GM18870 (cell line): ENCODE results near the gene ARRDC5.
"Not testable (repeated sequence)": the region's sequence is repeated elsewhere in the genome, so short reads cannot be mapped to it uniquely, and the experiment has no call there.

Experiments used
- ATAC-seq: cut with Tn5 transposase; IDR thresholded peaks from one replicate; pipeline ENCODE4 v1.9.1; 2021; ENCODE audit warnings: moderate library complexity; ENCODE audit not compliant: unreplicated experiment

Gene ARRDC5

GRCh38 chr19:4902796-4903195 lies at the start of gene ARRDC5:
TSS of gene ARRDC5 (minus strand) at chr19:4902896. CDS start at chr19:4902825, 71 bp downstream.
- no peak for ATAC-seq

DNA sequence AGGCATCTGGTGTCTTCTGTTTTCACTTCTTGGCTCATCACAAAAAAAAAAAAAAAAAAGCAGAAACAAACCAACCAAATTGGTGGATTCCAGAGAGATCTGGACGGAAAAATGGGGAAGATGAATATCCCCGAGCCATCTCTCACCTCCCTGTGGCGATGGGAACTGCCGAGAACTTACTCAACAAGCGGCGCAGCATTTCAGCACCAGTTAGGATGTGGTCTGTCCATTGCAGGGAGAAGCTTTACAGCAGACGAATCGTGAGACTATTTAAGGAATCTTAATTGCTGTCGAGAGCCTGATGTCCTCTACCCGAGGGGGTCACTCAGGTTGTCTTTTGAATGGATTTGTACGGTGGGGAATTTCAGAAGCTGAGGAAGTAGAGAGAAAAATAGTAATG lies 49.0 kb upstream of the ARRDC5 start:
- ATAC-seq, result no peak

DNA sequence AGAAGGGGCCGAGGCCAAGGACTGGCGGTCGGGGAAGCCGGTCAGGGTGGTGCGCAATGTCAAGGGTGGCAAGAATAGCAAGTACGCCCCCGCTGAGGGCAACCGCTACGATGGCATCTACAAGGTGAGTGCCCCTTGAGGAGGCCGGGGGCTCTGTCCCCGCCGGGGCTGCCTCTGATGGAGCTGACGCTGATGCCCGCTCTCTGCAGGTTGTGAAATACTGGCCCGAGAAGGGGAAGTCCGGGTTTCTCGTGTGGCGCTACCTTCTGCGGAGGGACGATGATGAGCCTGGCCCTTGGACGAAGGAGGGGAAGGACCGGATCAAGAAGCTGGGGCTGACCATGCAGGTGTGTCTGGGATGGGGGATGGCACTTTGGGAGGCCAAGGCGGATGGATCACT lies 48.0 kb upstream of the ARRDC5 start:
- ATAC-seq, result not testable (repeated sequence)

DNA sequence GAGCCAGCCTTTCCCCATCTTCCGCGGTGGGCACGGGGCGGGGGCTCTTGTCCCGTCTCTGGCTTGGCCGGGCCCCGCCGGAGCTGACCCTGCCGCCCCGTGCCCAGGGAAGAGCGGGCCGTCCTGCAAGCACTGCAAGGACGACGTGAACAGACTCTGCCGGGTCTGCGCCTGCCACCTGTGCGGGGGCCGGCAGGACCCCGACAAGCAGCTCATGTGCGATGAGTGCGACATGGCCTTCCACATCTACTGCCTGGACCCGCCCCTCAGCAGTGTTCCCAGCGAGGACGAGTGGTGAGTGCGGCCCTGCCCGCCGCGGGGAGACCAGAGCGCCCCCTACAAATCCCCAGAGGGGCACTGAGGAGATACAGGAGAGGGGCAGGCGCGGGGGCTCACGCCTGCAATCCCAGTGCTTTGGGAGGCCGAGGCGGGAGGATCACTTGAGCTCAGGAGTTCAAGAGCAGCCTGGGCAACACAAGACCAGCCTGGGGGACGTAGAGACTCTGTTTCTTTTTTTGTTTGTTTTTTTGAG lies 39.0 kb upstream of the ARRDC5 start:
- not testable (repeated sequence) for ATAC-seq

DNA sequence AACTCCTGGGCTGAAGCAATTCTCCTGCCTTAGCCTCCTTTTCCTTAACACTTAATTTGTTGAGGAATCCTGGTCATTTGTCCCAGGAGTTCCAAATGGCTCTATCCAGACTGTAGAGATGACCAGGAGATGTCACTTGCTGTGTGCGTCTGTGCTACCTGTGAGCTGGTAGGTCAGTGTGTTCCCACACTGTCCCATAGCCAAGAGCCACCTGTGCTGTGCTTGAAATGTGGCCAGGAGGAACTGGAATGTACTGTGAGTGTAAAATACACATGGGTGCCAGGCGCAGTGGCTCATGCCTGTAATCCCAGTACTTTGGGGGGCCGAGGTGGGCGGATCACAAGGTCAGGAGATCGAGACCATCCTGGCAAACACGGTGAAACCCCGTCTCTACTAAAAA lies 36.8 kb upstream of the ARRDC5 start:
- ATAC-seq, result no peak

- ATAC-seq, result not testable (repeated sequence)
These were observed 35.8 kb upstream of the ARRDC5 start for GRCh38 chr19:4938461-4938860.

DNA sequence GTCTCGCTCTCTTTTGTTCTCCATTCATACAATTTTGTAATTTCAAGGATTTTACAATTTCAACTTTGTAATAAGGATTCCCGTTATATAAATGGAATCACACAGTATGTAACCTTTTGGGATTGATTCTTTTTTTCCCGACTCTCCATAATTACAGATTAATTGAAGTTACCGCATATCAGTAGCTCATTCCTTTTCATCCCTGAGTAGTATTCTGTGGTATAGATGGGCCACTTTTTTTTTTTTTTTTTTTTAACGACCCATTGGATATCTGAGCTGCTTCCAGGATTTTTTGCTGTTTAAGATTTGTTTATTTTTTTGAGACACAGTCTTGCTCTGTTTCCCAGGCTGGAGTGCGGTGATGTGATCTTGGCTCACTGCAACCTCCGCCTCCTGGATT lies 34.4 kb upstream of the ARRDC5 start:
- no peak for ATAC-seq

DNA sequence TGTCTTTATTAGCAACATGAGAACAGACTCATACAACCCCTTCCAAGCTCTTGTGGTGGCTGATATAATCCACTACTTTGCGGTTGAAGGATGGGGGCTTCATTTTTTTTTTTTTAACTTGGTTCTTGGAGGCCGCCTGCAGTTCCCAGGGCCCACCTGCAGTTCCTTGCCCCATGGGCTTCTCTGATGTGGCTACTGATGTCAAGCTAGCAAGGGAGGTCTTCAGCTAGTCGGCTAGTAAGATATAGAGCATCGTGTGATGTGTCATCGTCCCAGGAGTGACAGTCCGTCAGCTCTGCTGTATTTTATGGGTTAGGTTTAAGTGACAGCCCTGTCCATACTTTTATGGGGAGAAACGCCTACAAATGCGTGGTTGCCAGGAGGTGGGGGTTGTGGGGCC lies 32.7 kb upstream of the ARRDC5 start:
- no peak for ATAC-seq

DNA sequence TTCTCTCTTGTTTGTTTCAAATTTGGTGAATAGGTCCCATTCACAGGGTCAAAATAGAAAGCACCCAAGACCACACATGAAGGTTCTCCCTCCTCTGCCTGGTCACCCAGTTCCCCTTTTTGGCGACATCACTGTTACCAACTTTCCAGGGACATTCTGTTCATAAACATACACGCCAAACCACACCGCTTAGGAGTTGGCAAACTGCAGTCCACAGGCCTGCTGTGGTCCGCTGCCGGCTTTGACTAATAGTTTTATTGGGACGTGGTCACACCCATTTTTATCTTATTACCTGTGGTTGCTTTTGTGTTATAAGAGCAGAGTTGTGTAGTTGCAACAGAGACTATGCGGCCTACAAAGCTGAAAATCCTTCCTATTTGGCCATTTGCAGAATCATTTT lies 30.8 kb upstream of the ARRDC5 start:
- ATAC-seq, result no peak

GRCh38 chr19:4932711-4933110 lies 30.0 kb upstream of the ARRDC5 start:
- ATAC-seq, result no peak

DNA sequence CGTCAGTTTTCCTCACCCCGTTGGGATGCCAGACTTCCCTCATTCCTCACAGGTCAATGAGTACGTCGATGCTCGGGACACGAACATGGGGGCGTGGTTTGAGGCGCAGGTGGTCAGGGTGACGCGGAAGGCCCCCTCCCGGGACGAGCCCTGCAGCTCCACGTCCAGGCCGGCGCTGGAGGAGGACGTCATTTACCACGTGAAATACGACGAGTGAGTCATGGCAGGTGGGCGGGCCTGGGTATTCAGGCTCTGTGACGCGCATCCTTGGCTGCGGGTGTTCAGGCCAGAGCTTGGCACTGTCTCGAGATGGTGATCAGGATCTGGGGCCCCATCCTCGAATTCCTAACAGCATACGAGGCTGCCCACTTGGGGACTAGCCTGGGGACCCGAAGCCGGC lies 28.0 kb upstream of the ARRDC5 start:
- no peak for ATAC-seq

GRCh38 chr19:4929186-4929585 lies 26.5 kb upstream of the ARRDC5 start:
- ATAC-seq, result no peak

GRCh38 chr19:4923276-4923747 lies 20.6 kb upstream of the ARRDC5 start:
- ATAC-seq, result no peak

DNA sequence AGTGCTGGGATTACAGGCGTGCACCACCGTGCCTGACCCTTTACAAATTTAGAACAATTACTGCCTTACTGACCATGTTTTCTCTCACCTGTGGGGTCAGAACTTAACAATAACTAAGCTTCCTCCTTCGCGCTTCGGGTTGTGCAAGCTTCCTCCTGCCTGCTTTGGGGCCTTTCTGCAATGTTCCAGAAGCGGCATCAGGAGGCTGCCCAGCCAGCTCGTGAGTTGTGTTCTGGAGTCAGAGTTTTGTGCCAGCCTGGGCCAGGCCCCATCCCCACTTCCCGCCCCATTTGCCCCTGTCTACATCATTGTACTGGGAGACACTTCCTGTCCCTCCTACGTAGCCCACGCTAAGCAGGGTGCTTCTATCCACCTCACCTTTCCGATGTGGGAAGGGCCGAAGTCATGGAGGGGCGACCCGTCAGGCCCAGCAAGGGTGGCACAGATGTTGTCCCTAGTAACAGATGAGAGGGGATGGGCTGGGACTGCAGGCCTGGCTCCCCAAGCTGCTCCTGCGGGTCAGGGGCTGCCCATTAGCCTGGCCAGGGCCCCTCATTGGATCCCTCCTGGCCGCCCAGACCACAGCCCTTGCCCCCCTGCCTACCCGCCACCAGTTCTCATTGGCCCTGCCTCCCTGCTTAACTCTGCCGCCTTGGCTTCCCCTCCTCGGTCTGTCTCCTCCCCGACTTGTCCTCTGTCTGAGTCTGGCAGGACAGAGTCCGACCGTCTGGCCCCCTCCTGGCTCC lies 20.0 kb upstream of the ARRDC5 start:
- ATAC-seq, result no peak

DNA sequence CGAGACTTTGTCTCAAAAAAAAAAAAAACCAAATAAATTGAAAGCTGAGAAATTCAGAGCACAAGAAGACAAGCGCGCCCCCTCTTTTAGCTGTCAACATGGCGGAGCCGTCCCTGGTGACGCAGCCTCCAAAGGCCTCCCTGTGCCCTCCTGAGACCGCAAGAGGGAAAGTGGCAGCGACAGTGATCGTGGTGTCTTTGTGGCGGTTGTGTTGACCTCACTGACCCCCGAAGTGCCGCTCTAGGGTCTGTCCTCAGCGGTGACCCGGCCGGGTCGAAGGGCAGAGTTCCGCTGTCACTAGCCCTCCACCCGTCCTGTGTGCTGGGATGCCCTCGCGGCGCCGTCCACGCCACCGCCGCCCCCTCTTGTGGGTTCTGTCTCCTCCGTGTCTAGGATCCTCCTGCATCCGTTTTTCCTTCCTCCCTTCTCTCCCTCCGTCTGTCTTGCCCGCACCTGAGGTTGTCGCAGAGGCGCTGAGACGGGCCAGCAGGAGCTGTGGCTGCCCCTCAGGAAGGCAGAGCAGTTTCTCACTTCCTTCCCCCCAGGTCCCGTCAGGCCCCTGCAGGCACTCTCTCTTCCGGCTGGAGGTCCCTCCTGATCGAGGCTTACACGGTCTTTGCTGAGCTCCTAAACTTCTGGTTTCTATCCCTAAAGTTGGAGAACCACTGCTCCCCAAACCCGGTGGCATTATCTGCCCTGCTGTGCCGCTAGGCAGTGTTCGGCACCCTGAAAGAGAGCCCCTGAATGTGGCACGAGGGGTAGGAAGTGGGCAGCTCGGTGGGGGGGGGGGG lies 13.8 kb upstream of the ARRDC5 start:
- no peak for ATAC-seq

GRCh38 chr19:4914736-4915501 lies 12.2 kb upstream of the ARRDC5 start:
- ATAC-seq, result no peak

DNA sequence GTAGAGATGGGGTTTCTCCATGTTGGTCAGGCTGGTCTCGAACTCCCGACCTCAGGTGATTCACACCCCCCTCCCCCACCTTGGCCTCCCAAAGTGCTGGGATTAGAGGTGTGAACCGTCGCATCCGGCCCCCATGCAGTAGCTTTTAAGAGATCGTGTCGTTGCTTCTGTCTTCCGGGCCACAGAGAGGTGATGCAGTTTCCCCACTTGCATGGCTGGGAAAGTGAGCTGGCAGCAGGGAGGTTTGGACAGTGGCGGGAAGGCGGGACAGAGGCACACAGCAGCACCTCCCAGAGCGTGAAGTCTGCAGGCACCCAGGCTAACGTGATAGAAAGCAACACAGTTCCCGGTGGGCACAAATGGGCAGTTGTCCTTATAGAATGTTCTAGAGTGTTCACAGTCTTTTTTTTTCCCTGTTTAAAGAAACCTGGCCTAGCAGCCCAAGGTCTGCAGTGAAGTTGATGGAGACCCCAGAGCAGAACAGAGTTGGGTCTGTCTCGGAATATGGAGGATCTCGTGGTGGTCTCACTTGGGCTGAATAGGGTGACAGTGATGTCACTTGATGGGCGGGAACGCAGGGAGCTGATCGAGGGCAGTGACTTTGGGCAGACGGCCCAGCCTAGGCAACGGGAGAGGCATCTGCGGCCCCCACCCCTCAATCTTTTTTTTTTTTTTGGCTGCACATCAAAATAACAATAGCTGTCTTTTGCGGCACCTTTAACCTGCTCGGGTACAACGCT lies 11.5 kb upstream of the ARRDC5 start:
- ATAC-seq, result no peak

- no peak for ATAC-seq
These were observed 9.3 kb upstream of the ARRDC5 start for GRCh38 chr19:4911786-4912672.

- ATAC-seq, result no peak
These were observed 8.6 kb upstream of the ARRDC5 start for GRCh38 chr19:4911314-4911713.
